HG03060 (cell line): ENCODE data around the gene ANKRD60.

Experiments used
- ATAC-seq: cut with Tn5 transposase; IDR thresholded peaks from one replicate; pipeline ENCODE4 v1.9.1; 2021; ENCODE audit warnings: low read depth, moderate number of reproducible peaks; ENCODE audit not compliant: unreplicated experiment

ANKRD60 gene, protein sequence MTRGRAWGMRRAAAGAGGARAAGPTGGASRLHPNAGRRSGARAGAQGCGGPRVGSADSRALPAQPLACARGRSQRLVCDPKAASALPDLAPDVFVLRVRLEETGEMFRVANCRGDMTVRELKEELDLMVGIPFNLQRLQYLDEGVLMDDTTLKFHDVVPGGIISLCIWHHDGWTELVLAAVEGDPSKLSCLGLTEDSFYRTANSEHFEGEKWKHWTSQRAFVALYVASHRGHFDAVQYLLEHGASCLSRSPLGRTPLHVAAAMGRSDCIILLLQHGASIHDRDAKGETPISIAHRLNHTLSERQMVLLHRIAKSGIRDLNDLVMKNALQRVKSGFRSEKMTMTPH

GRCh38 chr20:58228484-58229197 lies at the start of gene ANKRD60:
ANKRD60 (minus strand) TSS chr20:58228653; CDS start chr20:58228653, 0 bp downstream.
- no peak for ATAC-seq

DNA sequence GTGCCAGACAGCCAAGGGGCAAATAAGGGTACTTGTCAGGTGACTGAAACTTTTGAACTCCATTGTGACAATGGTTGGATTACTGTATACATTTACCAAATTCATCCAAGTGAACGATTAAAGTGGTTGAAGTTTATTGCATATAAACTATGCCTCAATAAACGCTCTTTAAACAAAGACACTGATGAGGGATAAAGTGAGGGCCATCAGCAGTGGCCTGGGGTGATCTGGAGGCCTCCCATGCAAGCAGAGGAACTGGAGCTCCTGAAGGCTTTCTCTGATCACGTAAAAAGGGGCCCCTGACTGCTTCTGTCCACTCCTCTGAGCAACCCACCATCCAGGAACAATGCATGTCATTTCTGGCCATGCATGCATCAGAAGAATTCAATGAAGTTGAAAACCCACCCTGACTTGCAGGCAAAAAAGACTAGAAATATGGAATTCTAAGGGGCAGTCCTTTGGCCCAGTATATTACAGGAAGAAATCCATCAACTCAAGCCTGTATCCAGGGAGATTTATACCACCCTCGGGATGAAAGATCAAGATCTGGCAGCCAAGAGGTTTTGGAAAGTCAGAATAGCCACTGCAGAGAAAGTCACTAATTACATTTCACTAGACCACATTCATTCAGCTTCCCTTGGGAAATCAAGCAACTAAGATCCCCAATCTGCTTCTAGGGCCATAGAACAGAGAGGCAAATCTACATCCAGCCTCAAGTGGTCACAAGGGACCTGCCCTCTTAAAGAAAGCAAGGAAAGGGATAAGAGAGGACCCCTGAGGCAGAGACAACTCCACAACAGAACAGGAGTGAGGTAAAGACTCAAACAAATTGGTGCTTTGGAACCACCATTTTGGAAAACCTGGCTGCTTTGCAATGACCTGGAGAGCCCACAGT lies 49.4 kb upstream of the ANKRD60 start:
- ATAC-seq: no peak

DNA sequence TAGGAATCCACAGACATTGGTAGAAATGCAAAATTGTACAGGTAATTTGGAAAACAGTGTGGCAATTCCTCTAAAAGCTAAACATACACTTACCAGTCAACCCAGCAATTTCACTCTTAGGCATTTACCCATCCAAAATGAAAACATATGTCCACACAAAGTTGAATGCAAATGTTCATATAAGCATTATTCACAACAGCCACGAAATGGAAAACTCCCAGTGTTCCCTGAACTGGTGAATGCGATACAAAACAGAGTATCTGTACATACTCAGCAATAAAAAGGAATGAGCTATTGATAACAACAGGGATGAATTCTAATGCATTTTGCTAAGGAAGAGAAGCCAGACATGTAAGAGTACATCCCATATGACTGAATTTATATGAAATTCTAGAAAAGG lies 48.7 kb upstream of the ANKRD60 start:
- ATAC-seq: no peak

- ATAC-seq: no peak
Observed at GRCh38 chr20:58274384-58274783, 45.9 kb upstream of the ANKRD60 start.

GRCh38 chr20:58271606-58272351 lies 43.3 kb upstream of the ANKRD60 start:
- ATAC-seq: no peak

DNA sequence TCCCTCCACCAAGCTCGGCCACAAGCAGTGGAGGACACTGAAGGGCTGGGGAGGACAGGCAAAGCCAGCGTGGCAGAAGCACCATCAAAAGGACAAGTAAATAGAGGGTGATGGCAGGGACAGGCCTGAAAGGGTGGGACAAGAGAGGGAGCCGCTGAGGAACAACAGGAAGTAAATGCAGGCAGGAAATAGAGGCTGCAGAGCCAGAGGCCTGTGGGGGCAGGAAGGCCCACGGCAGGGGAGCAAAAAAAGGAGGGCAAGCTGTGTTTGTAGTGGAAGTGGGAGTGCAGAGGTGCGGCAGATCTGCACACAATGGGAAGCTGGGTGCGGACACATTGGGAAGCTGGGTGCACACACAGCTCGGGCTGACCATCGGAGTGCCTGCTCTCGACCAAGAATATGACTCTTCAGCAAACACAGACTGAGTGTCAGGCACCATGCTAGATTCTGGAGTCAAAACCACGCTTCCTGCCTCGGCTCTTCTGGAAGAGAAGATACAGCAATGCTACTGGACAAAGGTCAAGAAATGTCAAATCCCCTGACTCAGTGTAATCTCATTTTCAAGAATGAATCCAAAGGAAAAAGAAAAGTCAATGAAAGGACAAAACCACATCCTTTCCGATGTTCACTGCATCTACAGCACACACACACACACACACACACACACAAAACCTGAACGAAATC lies 40.6 kb upstream of the ANKRD60 start:
- no peak for ATAC-seq

- ATAC-seq: no peak
Observed at GRCh38 chr20:58268421-58268821, 40.0 kb upstream of the ANKRD60 start.

DNA sequence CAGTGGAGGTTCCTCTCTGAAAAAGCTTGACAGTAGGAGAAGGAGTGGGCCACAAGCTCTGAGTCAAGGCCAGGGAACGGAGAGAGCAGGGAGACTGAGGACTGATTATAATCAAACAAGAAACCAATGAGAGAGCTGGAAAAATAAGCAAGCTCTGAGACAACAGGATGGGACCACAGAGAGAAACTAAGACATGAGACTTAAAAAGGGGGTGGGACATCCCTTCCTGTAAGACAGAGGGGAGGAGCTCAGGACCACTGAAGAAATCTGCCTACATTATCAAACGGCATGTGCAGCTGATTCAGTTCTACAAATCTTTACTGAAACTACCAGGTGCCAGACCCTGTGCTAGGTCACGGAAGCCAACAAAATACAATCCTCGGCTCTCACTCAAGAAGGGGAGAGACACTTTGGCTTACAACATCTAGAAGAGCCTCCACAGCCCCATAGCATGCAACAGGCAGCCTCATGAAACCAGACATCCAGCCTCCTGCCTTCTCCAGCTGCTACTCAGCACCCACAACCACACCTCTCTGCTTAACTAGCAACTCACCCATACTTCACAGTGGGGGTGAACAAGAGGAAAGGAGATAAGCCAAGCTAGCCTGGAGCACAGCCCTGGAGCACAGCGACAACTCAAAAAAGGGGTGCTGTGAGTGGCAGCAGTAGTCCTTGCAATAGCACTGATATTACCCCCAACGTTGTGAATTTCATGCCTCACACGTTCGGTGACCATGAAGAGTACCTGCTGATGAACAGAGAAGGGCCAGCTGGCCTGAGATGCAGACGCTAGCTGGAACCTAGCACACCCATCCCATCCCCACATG lies 39.1 kb upstream of the ANKRD60 start:
- no peak for ATAC-seq

DNA sequence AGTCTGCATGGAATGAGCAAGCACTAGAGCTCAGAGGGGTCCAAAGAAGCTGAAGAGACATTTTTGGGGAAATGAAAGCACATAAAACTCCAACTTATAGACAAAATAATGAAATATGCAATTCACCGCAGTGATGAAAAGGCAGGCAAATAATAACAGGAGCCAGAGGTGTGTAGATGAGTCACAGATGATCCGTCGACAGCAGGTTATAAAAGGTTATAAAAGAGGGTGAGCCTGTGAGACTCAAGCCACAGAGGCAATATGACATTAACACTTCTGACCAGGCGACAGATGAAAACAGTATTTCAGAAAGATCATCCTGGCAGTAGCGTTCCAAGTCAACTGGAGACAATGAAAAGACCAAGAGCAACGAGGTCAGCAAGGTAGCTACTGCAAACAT lies 35.8 kb upstream of the ANKRD60 start:
- no peak for ATAC-seq

GRCh38 chr20:58261660-58262059 lies 33.2 kb upstream of the ANKRD60 start:
- ATAC-seq: no peak

GRCh38 chr20:58260006-58260405 lies 31.6 kb upstream of the ANKRD60 start:
- no peak for ATAC-seq

GRCh38 chr20:58256842-58257241 lies 28.4 kb upstream of the ANKRD60 start:
- no peak for ATAC-seq

GRCh38 chr20:58256307-58256706 lies 27.9 kb upstream of the ANKRD60 start:
- no peak for ATAC-seq

DNA sequence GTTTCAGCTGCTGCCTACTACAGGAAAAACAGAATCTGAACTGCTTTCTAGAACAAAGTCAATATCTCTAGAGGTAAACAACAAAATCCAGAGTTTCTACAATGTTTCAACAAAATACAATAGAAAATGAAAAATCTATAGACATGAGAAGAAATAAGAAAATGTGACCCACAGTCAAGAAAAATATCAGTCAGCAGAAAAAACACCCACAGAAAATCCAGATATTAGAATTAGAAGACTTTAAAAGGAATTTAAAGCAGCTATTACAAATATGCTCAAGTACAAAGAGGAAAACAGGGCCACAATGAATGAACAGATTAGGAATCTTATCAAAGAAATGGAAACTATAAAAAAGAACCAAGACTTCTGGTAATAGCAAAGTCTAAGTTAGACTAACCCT lies 26.4 kb upstream of the ANKRD60 start:
- ATAC-seq: no peak

- no peak for ATAC-seq
Observed at GRCh38 chr20:58251979-58252591, 23.6 kb upstream of the ANKRD60 start.

- ATAC-seq: no peak
Observed at GRCh38 chr20:58251348-58251978, 23.0 kb upstream of the ANKRD60 start.

DNA sequence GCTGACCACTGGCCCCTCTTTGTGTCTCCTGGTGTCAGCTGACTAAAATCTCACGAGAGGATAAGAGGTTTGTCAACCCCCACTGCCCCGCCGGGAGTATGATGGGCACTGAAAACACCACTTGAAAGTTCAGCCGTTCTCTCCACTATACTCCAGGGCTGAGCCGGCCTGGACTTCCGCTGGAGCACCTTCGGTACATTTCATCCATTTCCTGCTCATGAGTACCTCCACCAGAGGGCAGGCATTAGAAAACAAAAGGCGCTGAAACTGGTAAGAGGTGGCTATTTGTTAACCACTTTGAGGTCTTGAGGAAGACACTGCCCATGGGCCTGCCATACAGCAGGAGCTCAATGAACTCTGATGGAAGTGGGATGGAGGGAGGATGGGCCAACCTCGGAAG lies 17.9 kb upstream of the ANKRD60 start:
- no peak for ATAC-seq

GRCh38 chr20:58245931-58246330 lies 17.5 kb upstream of the ANKRD60 start:
- ATAC-seq: no peak
